Hematopoietic multipotent progenitor cell treated with erythropoietin and hydrocortisone succinate and interleukin-3 and kit ligand, for 4 days (in vitro differentiated cells): Measurements from ENCODE around the gene DMRTB1.

ENCODE experiments used
- DNase-seq: peaks from one replicate; pipeline ENCODE4 v3.0.0-alpha.2; 2015

Gene DMRTB1

DNA sequence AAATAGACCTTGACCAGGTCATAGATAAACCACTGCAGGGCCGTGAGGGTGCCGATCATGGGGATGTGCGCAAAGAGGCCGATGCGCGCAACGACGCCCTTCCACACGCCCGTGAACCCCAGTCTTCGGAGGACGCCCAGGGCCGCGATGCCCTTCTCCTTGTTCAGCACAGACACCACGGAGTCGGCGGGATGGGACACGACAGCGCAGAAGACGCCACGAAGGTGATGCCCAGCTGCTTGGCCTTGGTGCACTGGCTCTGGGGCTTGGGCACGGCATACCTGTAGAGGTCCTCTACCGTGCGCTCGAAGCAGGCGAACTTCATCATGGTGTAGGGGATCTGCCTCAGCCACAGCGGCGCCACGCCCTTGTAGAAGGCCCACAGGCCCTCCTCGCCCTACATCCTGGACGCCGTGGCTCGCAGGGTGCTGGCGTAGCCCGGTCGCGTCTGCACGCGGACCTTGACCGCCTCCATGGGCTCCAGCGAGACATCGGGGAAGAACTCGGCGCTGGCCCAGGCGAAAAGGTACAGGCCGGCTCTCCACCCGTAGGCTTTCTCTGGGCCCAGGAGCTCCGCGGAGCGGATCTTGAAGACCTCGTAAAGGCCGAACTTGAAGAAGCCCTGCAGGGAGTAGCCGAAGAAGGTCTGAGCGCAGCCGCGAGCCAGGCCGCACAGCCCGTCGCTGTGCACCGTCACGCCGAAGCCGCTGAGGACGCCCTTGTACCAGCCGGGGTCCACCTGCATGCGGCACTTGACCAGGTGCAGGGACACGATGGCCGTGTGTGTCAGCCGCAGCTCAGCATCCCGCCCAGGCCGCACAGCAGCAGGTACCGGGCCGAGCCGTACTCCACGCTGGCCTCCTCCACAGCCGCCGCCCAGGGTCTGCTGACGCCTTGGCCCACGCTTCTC, 20.5 kb upstream of the DMRTB1 start:
- DNase-seq: no peak

- DNase-seq: no peak
Measured at GRCh38 chr1:53439337-53440207, 19.6 kb upstream of the DMRTB1 start.

- no peak for DNase-seq
Measured at GRCh38 chr1:53440633-53441032, 18.6 kb upstream of the DMRTB1 start.

DNA sequence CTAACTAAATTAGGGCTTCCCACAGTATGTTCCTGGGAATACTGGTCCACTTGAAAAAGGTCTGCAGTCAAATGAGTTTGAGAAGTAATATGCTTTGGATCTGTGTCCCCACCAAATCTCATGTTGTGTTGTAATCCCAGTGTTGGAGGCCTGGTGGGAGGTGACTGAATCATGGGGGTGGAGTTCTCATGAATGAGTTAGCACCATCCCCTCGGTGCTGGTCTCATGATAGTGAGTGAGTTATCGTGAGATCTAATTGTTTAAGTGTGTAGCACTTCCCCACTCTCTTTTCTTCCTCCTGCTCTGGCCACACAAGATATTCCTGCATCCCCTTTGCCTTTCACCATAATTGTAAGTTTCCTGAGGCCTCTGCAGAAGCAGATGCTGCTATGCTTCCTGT, 16.9 kb upstream of the DMRTB1 start:
- DNase-seq: peak; percentile 74

GRCh38 chr1:53446051-53446450, 13.1 kb upstream of the DMRTB1 start:
- no peak for DNase-seq

- DNase-seq: no peak
Measured at GRCh38 chr1:53447413-53447812, 11.8 kb upstream of the DMRTB1 start.

- no peak for DNase-seq
Measured at GRCh38 chr1:53448241-53448841, 10.9 kb upstream of the DMRTB1 start.

- no peak for DNase-seq
Measured at GRCh38 chr1:53449021-53449420, 10.2 kb upstream of the DMRTB1 start.

DNA sequence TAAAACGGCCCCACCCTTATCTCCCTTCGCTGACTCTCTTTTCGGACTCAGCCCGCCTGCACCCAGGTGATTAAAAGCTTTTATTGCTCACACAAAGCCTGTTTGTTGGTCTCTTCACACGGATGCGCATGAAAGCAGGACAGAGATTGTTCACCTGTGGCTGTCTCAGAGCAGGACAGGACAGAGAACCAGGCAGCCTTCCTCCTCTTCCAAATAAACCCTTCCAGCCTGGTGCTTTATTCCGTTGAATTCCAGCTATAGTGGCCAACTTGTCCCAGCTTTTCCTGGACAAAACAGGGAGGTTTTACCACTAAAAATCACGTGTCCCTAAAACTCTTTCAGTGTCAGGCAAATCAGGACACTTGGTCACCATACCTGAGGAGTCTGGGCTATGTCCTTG, 9.5 kb upstream of the DMRTB1 start:
- DNase-seq: no peak

DNA sequence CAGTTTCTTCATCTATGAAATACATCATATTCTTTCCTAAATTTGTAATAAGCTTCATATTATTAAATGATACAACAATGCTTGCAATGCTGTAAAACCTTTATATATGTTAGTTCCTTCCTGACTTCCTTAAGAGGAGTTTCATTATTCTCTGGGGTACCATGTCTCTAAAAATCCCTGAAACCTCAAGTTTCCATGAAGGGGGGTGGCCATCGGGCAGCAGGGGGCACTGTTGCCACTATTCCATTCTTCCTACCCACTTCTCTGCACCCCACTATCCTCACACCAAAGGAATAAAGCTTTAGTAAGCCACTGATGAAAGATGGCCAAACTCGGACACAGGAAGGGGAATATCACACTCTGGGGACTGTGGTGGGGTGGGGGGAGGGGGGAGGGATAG, 9.0 kb upstream of the DMRTB1 start:
- DNase-seq: peak; percentile 28

DNA sequence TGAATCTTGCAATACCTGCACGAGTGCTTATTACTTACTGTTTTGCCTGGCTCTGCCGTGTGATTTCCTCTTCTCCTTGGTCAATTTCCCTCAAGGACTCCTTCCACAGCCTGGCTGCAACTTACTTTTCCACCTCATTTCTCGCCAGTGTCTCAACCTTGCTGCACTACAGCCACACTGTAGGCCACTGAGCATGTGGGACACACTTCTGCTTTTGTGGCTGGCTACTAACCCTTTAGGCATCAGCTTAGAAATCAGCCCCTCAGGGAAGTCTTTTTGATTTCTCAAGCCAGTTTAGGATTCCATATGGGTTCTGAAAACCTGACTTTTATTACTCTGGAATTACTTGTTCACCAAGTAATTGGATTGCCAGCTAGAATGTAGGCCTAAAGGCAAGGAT, 5.2 kb upstream of the DMRTB1 start:
- DNase-seq: peak; percentile 21

GRCh38 chr1:53455364-53455991, 3.7 kb upstream of the DMRTB1 start:
- DNase-seq: no peak

- no peak for DNase-seq
Measured at GRCh38 chr1:53458634-53459033, 565 bp upstream of the DMRTB1 start.

GRCh38 chr1:53460211-53460634, 1.0 kb downstream of the DMRTB1 start:
- DNase-seq: no peak

DNA sequence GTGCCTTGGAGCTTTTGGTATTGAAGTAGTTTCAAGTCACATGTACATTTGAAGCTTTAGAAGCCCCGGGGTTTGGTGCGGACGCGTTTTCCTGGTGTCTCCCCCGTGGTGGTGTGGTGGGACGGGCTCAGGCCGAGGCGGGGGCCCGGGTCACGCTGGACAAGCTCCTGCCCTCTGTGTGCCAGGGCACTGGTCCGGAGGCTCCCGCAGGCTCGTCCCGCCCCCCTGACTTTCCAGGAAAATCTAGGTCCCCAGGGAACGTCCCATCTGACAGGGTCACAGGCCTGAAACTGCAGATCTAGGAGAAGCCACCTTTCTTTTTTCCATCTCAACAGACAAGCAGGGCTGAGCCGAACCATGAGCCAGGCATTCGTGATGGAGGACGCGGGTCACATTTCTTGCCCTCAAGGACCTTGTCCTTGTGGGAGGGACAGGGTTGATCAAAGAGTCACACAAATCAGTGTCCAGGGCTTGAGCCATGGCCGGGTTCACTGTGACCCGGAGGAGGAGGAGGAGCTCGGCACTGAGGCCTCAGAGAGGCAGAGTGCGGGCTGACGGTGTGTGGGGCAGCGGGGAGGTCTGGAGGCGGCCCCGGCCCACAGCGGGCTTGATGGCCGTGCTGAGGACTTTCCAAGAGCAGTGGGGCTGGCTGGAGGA, 1.6 kb downstream of the DMRTB1 start:
- DNase-seq: no peak

- DNase-seq: no peak
Measured at GRCh38 chr1:53461323-53462044, 2.3 kb downstream of the DMRTB1 start.

GRCh38 chr1:53462193-53462592, 3.0 kb downstream of the DMRTB1 start:
- no peak for DNase-seq

DNA sequence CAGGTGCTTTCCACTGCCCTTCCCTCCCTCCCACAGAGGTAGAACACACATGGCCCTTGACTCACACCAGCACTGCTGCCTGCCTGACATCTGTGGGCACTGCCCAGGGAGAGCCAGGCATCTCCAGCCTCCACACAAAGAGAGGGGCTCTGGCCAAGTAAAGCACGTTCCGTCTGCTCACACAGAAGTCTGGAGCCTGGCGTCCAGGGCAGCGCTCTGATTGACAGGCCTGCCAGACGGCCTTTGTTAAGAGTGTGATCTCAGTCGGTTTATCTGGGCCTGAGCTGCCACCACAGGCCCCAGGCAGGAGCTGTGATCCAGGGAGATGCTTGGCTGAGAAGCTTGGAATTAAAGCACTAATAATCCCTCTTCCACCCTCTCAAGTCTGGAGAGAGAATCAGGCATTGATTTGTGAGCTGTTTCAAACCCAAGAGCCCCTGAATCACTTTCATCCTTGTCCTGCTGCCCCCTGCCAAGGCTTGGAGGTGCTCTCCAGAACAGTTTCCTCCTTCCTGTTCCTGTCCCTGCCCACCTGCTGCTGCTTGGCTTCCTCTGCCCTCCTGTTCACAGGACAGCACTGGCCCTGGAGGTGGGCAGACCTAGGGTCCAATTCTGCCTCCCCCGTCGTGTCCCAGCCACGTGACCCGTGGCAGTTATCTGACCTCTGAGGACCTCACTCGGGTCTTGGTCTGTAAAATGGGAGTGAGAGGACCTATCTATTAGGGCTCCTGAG, 3.7 kb downstream of the DMRTB1 start:
- no peak for DNase-seq

DNA sequence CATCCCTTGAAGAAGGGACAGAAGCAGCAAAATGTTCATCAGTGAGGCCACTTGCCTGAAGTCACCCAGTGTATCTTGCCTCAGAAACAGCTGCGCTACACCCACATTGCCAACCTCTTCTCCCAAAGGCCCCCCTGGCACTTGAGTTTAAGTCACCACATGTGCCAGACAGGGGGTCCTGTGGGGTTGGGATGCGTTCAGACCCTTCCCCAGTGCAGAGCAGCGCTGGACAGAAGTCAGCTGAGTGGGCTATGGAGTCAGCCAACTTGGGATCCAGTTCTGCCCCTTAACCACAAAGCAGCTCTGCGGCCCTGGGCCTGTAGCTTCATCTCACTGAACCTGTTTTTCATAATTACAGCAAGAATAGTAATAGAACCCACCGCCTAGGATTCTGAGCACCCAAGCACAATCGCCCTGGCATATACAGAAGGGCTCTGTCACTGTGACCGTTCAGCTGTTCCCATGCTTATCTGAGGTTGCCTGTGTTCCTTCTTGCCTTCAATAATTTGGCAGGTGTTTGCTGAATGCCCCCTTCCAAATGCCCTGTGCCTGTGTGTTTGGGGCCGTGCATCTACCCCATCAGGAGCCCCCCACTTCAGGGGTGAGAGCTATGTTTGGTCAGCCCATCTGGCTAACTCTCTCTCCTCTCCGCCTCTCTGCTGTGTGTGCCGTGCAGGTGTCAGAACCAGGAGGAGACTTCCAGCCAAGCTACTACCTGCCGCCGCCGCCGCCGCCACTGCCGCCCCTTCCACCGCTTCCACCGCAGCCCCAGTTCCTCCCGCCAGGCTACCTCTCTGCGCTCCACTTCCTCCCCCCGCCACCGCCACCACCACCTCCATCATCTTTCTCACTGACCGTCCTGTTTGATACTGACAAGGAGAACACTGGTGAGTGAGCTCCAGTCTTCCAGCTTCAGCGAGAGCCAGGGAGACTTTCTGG, 5.0 kb downstream of the DMRTB1 start:
- DNase-seq: no peak
